Activated naive CD8-positive, alpha-beta T cell (primary cell): ENCODE results near the gene ADGRL3.

Experiments used
- H3K27ac Mint-ChIP-seq: one replicate; pipeline ENCODE4 v1.8.0; 2021; ENCODE audit warnings: mixed read lengths
- H3K27me3 Mint-ChIP-seq: one replicate; pipeline ENCODE4 v1.8.0; 2021; ENCODE audit warnings: mixed read lengths
- H3K36me3 Mint-ChIP-seq: one replicate; pipeline ENCODE4 v1.8.0; 2021; ENCODE audit warnings: mixed read lengths
- H3K4me1 Mint-ChIP-seq: one replicate; pipeline ENCODE4 v1.8.0; 2021; ENCODE audit warnings: low read depth, mixed read lengths
- H3K4me3 Mint-ChIP-seq: one replicate; pipeline ENCODE4 v1.8.0; 2021; ENCODE audit warnings: mild to moderate bottlenecking, mixed read lengths
- H3K9me3 Mint-ChIP-seq: one replicate; pipeline ENCODE4 v1.8.0; 2021; ENCODE audit warnings: low read depth, mixed read lengths

Gene ADGRL3

GRCh38 chr4:61277785-61278760 lies 77.9 kb downstream of the ADGRL3 start:
- no peaks in the 10 kb centered on the region for H3K27me3 Mint-ChIP-seq
- H3K4me1 Mint-ChIP-seq: no peaks in the 10 kb centered on the region
- H3K36me3 Mint-ChIP-seq: no peaks in the 10 kb centered on the region
- peaks cover 11% of the 10 kb centered on the region for H3K9me3 Mint-ChIP-seq
- H3K4me3 Mint-ChIP-seq: no peak overlapping the region
- H3K27ac Mint-ChIP-seq: no peak overlapping the region

- Mint-ChIP-seq H3K27me3 (no peaks in the 10 kb centered on the region), H3K4me1 (no peaks in the 10 kb centered on the region), H3K9me3 (peaks cover 3% of the 10 kb centered on the region), H3K36me3 (no peaks in the 10 kb centered on the region), H3K4me3 (no peak overlapping the region), H3K27ac (no peak overlapping the region)
Observed at GRCh38 chr4:61292322-61292721, 92.2 kb downstream of the ADGRL3 start.

- H3K27me3 Mint-ChIP-seq: no peaks in the 10 kb centered on the region
Observed at GRCh38 chr4:61293707-61294400, 93.7 kb downstream of the ADGRL3 start.

GRCh38 chr4:61294936-61295335 lies 94.8 kb downstream of the ADGRL3 start:
- Mint-ChIP-seq H3K4me3 (no peak overlapping the region), H3K36me3 (no peaks in the 10 kb centered on the region), H3K9me3 (peaks cover 3% of the 10 kb centered on the region), H3K4me1 (no peaks in the 10 kb centered on the region), H3K27ac (no peak overlapping the region), H3K27me3 (no peaks in the 10 kb centered on the region)

More at GRCh38 chr4:61293707-61294400, 93.7 kb downstream of the ADGRL3 start:
- Mint-ChIP-seq H3K27ac (no peak overlapping the region), H3K4me1 (no peaks in the 10 kb centered on the region), H3K36me3 (no peaks in the 10 kb centered on the region), H3K9me3 (peaks cover 3% of the 10 kb centered on the region), H3K4me3 (no peak overlapping the region)

- Mint-ChIP-seq H3K27ac (no peak overlapping the region), H3K4me1 (no peaks in the 10 kb centered on the region), H3K27me3 (no peaks in the 10 kb centered on the region), H3K9me3 (peaks cover 6% of the 10 kb centered on the region), H3K36me3 (no peaks in the 10 kb centered on the region), H3K4me3 (no peak overlapping the region)
Observed at GRCh38 chr4:61296144-61296543, 96.0 kb downstream of the ADGRL3 start.

GRCh38 chr4:61298178-61298740 lies 98.1 kb downstream of the ADGRL3 start:
- no peaks in the 10 kb centered on the region for H3K36me3 Mint-ChIP-seq
- H3K4me1 Mint-ChIP-seq: no peaks in the 10 kb centered on the region
- no peaks in the 10 kb centered on the region for H3K27me3 Mint-ChIP-seq
- peaks cover 10% of the 10 kb centered on the region for H3K9me3 Mint-ChIP-seq
- H3K27ac Mint-ChIP-seq: no peak overlapping the region
- no peak overlapping the region for H3K4me3 Mint-ChIP-seq

- H3K4me3 Mint-ChIP-seq: no peak overlapping the region
- H3K27ac Mint-ChIP-seq: no peak overlapping the region
- H3K9me3 Mint-ChIP-seq: peaks cover 10% of the 10 kb centered on the region
- no peaks in the 10 kb centered on the region for H3K36me3 Mint-ChIP-seq
- no peaks in the 10 kb centered on the region for H3K4me1 Mint-ChIP-seq
- H3K27me3 Mint-ChIP-seq: no peaks in the 10 kb centered on the region
Observed at GRCh38 chr4:61299316-61299715, 99.2 kb downstream of the ADGRL3 start.

GRCh38 chr4:61300266-61300844 lies 100.2 kb downstream of the ADGRL3 start:
- Mint-ChIP-seq H3K27me3 (no peaks in the 10 kb centered on the region), H3K4me3 (no peak overlapping the region), H3K27ac (no peak overlapping the region), H3K36me3 (no peaks in the 10 kb centered on the region), H3K4me1 (no peaks in the 10 kb centered on the region), H3K9me3 (peaks cover 10% of the 10 kb centered on the region)

GRCh38 chr4:61301271-61301670 lies 101.1 kb downstream of the ADGRL3 start:
- H3K36me3 Mint-ChIP-seq: no peaks in the 10 kb centered on the region
- no peaks in the 10 kb centered on the region for H3K27me3 Mint-ChIP-seq
- H3K27ac Mint-ChIP-seq: no peak overlapping the region
- H3K4me3 Mint-ChIP-seq: no peak overlapping the region
- no peaks in the 10 kb centered on the region for H3K4me1 Mint-ChIP-seq
- H3K9me3 Mint-ChIP-seq: peaks cover 7% of the 10 kb centered on the region

- H3K4me3 Mint-ChIP-seq: no peak overlapping the region
Observed at GRCh38 chr4:61308033-61308432, 107.9 kb downstream of the ADGRL3 start.

GRCh38 chr4:61309616-61310015 lies 109.5 kb downstream of the ADGRL3 start:
- H3K27ac Mint-ChIP-seq: no peak overlapping the region
- no peaks in the 10 kb centered on the region for H3K36me3 Mint-ChIP-seq
- no peaks in the 10 kb centered on the region for H3K4me1 Mint-ChIP-seq
- H3K27me3 Mint-ChIP-seq: no peaks in the 10 kb centered on the region
- H3K4me3 Mint-ChIP-seq: no peak overlapping the region
- H3K9me3 Mint-ChIP-seq: peaks cover 8% of the 10 kb centered on the region

More at GRCh38 chr4:61308033-61308432, 107.9 kb downstream of the ADGRL3 start:
- H3K4me1 Mint-ChIP-seq: no peaks in the 10 kb centered on the region
- H3K27me3 Mint-ChIP-seq: no peaks in the 10 kb centered on the region
- peaks cover 2% of the 10 kb centered on the region for H3K9me3 Mint-ChIP-seq
- no peak overlapping the region for H3K27ac Mint-ChIP-seq
- no peaks in the 10 kb centered on the region for H3K36me3 Mint-ChIP-seq

GRCh38 chr4:61312526-61312925 lies 112.4 kb downstream of the ADGRL3 start:
- Mint-ChIP-seq H3K36me3 (no peaks in the 10 kb centered on the region), H3K27me3 (no peaks in the 10 kb centered on the region), H3K9me3 (peaks cover 8% of the 10 kb centered on the region), H3K27ac (no peak overlapping the region), H3K4me3 (no peak overlapping the region), H3K4me1 (no peaks in the 10 kb centered on the region)

- Mint-ChIP-seq H3K27ac (no peak overlapping the region), H3K4me3 (no peak overlapping the region), H3K9me3 (peaks cover 17% of the 10 kb centered on the region), H3K36me3 (no peaks in the 10 kb centered on the region), H3K27me3 (no peaks in the 10 kb centered on the region), H3K4me1 (no peaks in the 10 kb centered on the region)
Observed at GRCh38 chr4:61318431-61318830, 118.3 kb downstream of the ADGRL3 start.

GRCh38 chr4:61319156-61319555 lies 119.0 kb downstream of the ADGRL3 start:
- peaks cover 24% of the 10 kb centered on the region for H3K9me3 Mint-ChIP-seq
- H3K4me1 Mint-ChIP-seq: no peaks in the 10 kb centered on the region
- no peaks in the 10 kb centered on the region for H3K36me3 Mint-ChIP-seq
- H3K27me3 Mint-ChIP-seq: no peaks in the 10 kb centered on the region
- no peak overlapping the region for H3K4me3 Mint-ChIP-seq
- no peak overlapping the region for H3K27ac Mint-ChIP-seq

GRCh38 chr4:61320154-61320553 lies 120.0 kb downstream of the ADGRL3 start:
- no peaks in the 10 kb centered on the region for H3K4me1 Mint-ChIP-seq
- H3K4me3 Mint-ChIP-seq: no peak overlapping the region
- H3K9me3 Mint-ChIP-seq: peaks cover 21% of the 10 kb centered on the region
- H3K27me3 Mint-ChIP-seq: no peaks in the 10 kb centered on the region
- H3K27ac Mint-ChIP-seq: no peak overlapping the region
- H3K36me3 Mint-ChIP-seq: no peaks in the 10 kb centered on the region
